HG03039 (cell line): ENCODE data around the gene SLC27A2.

Experiments used
- ATAC-seq: cut with Tn5 transposase; IDR thresholded peaks from one replicate; pipeline ENCODE4 v1.9.1; 2021; ENCODE audit warnings: mild to moderate bottlenecking, moderate library complexity; ENCODE audit not compliant: unreplicated experiment

The SLC27A2 gene

DNA sequence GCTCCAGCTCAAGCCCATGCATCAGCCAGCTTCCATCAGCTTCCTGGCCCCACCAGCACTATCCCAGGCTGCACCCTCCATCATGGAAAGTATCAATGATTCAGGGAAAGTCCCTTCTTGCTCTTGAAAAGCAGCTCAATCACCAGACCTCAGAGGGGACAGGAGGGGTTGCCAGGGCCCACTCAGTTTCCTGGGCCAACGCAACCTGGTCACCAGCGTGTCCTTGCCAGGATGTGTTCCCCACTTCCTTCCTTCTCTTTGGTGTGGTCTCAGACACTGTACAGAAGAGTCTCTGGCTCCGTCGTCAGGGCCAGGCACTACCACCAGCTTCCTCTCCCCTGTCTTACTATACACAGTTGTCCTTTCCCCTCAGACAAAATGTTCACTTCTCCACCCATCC is 80.5 kb downstream of the SLC27A2 start:
- no peak for ATAC-seq

DNA sequence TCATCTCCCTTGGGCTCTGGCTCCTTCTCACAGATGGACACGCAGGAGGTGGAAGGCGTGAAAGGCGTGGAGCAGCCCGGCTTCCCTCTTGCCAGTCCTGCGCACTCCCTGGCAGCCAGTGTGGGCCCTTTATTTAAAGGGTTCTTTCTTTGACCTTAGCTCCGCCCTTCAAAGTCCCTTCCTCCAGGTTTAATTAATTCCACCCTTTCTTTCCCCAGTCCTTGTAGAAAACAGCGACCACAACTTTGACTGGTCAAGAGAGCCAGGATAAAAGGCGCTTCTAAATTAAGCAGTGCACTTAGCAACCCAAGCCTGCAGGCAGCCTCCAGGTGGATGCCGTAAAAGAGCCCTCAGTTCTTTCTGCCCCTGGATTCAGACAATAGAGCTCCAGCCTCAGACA is 83.6 kb downstream of the SLC27A2 start, which contains the start of gene HDC:
HDC (minus strand) TSS at position 107 of the 400 bp plus-strand sequence; CDS start at position 4, 103 bp downstream.
- no peak for ATAC-seq

DNA sequence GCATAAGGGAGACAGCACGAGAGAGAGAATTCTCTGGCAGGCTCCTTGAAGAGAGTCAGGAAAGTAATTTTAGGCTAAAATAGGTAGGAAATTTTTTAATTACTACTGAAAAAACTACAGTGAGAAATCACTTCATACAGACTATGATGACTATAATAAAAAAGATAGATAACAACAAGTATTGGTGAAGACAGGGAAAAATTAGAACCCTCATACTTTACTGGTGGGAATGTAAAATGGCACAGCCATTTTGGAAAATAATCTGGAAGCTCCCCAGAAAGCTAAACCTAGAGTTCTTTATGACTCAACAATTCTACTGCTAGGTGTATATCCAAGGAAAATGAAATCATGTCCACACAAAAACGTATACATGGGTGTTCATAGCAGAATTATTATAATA is 85.6 kb downstream of the SLC27A2 start:
- no peak for ATAC-seq

DNA sequence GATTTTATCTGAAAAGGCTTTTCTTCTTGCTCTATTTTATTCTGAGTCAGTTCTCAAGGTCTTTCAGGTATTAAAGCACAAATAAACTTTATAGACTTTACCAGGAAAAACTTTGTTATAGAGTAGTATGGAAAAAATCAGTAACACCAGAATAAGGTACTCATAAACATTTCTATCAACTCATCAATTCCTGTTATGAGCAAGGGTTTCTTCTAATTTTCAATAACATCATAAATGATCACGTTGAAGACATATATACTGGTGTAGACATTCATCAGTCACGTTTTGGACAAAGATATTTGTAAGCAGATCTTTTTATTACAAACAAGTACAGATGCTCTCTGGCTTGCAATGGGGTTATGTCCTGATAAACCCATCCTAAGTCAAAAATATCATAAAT is 93.1 kb downstream of the SLC27A2 start:
- no peak for ATAC-seq

DNA sequence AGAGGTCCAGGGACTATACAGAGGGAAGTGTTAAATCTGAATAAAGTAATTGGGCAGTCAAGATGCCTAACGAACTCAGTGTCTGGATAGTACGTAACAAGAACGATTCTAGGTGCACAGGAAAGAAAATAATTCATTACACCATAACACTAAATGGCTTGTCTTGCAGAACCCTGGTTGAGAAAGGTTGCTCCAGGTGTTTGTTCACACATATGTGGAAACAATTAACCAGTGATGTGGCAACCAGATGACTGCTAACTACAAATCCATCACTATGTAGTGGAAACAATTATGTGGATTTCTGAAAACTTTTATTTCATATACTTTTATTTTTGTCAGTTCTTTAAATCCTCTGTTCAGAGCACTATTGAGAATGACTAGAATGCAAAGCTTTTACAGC is 93.9 kb downstream of the SLC27A2 start:
- no peak for ATAC-seq

DNA sequence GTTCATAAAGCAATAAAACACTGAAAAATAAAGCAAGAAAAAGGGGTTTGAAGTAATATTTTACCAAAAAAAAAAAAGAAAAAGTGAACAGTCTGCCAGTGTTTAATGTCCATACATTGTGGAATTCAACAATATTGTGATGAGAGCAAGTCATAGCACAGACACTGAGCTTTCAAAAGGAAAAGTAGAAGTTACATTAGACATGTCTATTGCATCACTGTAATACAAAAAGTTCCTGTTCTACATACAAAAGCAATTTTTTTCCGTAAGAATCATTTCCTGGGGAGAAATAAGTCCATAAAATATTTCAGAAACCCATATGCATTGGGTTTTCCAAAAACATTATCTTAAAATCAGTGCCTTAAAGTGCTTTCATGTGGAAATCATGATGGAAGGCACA is 95.4 kb downstream of the SLC27A2 start:
- no peak for ATAC-seq

DNA sequence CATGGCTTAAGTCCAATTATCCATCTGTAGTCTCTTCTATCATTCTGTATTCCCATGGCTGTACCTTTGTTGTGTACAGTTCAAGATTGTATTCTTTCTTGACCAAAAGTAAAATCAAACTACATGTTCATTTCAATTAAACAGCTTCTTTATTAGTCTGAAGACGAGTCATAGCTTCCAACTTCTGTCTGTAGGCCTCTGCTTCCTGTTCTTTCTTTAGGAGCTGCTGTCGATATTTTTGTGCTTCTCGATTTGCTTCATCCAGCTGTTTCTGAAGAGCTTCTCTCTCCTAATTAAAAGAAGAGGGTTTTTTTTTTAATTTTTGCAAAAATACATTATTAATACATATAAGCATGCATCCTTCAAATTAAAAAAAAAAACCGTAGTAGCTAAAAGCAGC is 96.5 kb downstream of the SLC27A2 start:
- no peak for ATAC-seq

DNA sequence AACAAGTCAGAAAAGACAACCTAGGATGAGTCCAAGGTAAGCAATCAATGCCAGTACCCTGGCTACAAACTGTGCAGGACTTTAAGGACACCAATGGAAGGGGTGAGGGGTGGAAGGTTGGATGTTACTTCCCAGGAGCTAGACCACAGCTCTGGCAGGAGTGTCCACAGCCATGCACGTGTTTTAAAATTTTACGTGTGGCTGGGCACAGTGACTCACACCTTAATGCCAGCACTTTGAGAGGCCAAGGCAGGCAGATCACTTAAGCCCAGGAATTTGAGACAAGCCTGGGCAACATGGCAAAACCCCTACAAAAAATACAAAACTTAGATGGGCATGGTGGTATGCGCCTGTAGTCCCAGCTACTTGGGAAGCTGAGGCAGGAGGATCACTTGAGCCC is 98.3 kb downstream of the SLC27A2 start:
- ATAC-seq = no peak

DNA sequence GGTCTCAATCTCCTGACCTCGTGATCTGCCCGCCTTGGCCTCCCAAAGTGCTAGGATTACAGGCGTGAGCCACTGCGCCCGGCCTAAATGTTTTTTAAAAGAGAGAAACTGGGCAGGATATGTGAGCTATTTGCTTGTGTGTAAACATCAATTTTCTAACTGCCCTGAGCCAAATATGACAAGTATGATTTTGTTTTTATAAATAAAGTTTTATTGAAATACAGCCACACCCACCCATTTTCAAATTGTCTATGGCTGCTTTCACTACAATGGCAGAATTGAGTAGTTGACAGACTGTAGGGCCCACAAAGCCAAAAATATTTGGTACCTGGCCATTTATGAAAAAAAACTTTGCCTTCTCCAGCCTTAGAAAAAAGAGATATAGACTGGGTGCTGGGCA is 99.4 kb downstream of the SLC27A2 start:
- ATAC-seq = no peak
